ENCODE measurements around the gene DCC. TPM values are rescaled to one million over a fixed set of nuclear protein-coding genes. Genes with fewer than 3 reads are reported as not detected.

Gene DCC
- total and polyA plus RNA-seq, 9 of the 15 experiments (the other 6 are each of a cell fraction or from before 2014, with no cell fraction given): not detected

DNA sequence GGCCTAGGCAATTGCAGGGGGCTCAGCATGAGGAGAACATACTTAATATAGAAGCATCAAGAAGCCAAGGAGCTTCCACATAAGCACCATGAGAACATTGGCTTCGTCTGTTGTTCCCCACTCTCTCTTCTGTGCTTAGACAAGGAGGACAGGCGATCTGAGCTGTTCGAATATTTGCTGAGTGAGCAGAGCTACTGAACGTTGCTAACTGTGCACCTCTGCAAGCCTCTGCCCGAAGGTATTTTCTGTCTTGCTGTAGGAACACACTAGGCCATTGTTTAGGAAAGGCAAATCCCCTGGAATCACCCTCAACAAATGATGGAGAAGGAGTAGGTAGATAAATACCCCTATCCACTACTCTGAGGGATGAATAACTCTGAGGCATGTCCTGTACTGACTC is 813.8 kb downstream of the DCC start:
- H3K4me3 ChIP-seq: no peak overlapping the region
- intact Hi-C loops (cut with micrococcal nuclease) (no loop called here), in situ Hi-C loops (cut with MboI) (no loop called here)
- no peaks in the 10 kb centered on the region for H3K9me3 ChIP-seq (replicated peaks; ENCODE audit: control insufficient read depth, insufficient read depth, low read depth, low read length)
- BruUV-seq (replicated peaks): no TSS peak
- H3K4me1 ChIP-seq (replicated peaks in 1 of 2; ENCODE audit: control insufficient read depth in 2 of 2, insufficient read depth in 2 of 2, low read length in 2 of 2): no peaks in the 10 kb centered on the region
- ATAC-seq: no peak
- ChIA-PET CTCF (ENCODE audit: low intra/inter-chr PET ratio) (no interaction called here), POLR2A (no interaction called here)
- FAIRE-seq: no peak
- no peak for DNase-seq (ENCODE audit: extremely low read depth in 1 of 4, low spot score in 3 of 4)
- no peak overlapping the region for H3K27ac ChIP-seq (ENCODE audit: extremely low read depth, low read depth, low read length)
- H3K27me3 ChIP-seq (ENCODE audit: control insufficient read depth in 2 of 2, insufficient read depth in 2 of 2, low read length in 2 of 2): no peaks in the 10 kb centered on the region
- H3K4me2 ChIP-seq (ENCODE audit: insufficient read depth, low read length): no peak overlapping the region
- H3K9ac ChIP-seq (ENCODE audit: insufficient read depth in 1 of 2, low read depth in 2 of 2, low read length in 2 of 2): no peak overlapping the region
- whole genome bisulfite sequencing (ENCODE audit: insufficient coverage, low coverage, missing lambda C conversion rate): 0% methylated on average over 5 of the region's 5 CpGs
- H2AFZ ChIP-seq (ENCODE audit: low read depth, low read length): no peak overlapping the region
- no peaks in the 10 kb centered on the region for H4K20me1 ChIP-seq (replicated peaks; ENCODE audit: control insufficient read depth, insufficient read depth, low read length)
- no peaks in the 10 kb centered on the region for H3K79me2 ChIP-seq (ENCODE audit: control insufficient read depth, insufficient read depth, low read length)
- H3K9me1 ChIP-seq (ENCODE audit: control insufficient read depth, insufficient read depth, low read length): no peaks in the 10 kb centered on the region
- TF ChIP-seq GATAD2B (IDR thresholded peaks at IDR 0.05; ENCODE audit: borderline replicate concordance) (no peak), NR1H2 (CRISPR knock-in tag; IDR thresholded peaks at IDR 0.05) (no peak), ZC3H4 (CRISPR knock-in tag; IDR thresholded peaks at IDR 0.05; ENCODE audit: borderline replicate concordance) (no peak), ZNF77 (CRISPR knock-in tag; IDR thresholded peaks at IDR 0.05) (no peak)
- no peaks in the 10 kb centered on the region for H3K36me3 ChIP-seq (ENCODE audit: control insufficient read depth, insufficient read depth, low read length)

DNA sequence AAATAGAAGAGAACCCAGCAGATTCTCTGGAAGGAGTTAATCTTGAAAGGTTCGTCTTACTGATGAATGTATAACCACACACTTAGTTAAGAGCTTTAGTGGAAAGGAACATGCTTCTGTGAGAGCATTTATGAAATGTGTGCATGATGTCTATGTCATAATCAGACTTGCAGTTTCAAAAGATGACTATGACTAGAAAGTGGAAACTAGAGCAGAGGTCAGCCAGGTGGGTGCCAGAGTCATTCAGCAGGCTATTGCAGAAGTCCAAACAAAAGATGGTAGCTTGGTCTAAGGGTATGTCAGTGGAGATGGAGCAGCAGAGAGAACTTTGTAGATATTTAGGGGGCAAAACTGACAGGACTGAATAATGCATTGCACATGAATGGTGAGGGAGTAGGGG is 825.8 kb downstream of the DCC start:
- Histone ChIP-seq H3K27me3 (ENCODE audit: control insufficient read depth in 2 of 2, insufficient read depth in 2 of 2, low read length in 2 of 2) (no peaks in the 10 kb centered on the region), H3K4me1 (replicated peaks in 1 of 2; ENCODE audit: control insufficient read depth in 2 of 2, insufficient read depth in 2 of 2, low read length in 2 of 2) (no peaks in the 10 kb centered on the region), H3K9me1 (ENCODE audit: control insufficient read depth, insufficient read depth, low read length) (no peaks in the 10 kb centered on the region), H3K4me2 (ENCODE audit: insufficient read depth, low read length) (no peak overlapping the region), H3K36me3 (ENCODE audit: control insufficient read depth, insufficient read depth, low read length) (no peaks in the 10 kb centered on the region), H3K4me3 (no peak overlapping the region), H2AFZ (ENCODE audit: low read depth, low read length) (no peak overlapping the region), H4K20me1 (replicated peaks; ENCODE audit: control insufficient read depth, insufficient read depth, low read length) (no peaks in the 10 kb centered on the region), H3K79me2 (ENCODE audit: control insufficient read depth, insufficient read depth, low read length) (no peaks in the 10 kb centered on the region), H3K9ac (ENCODE audit: insufficient read depth in 1 of 2, low read depth in 2 of 2, low read length in 2 of 2) (no peak overlapping the region), H3K9me3 (replicated peaks; ENCODE audit: control insufficient read depth, insufficient read depth, low read depth, low read length) (no peaks in the 10 kb centered on the region), H3K27ac (ENCODE audit: extremely low read depth, low read depth, low read length) (no peak overlapping the region)
- 0% methylated on average over 1 of the region's 1 CpG for WGBS (ENCODE audit: insufficient coverage, low coverage, missing lambda C conversion rate)
- no peak for FAIRE-seq
- intact Hi-C loops (cut with micrococcal nuclease): no loop called here
- BruUV-seq (replicated peaks): no TSS peak
- TF ChIP-seq GATA2 (CRISPR knock-in tag; IDR thresholded peaks at IDR 0.05): no peak
- TF ChIP-seq XRCC5 (IDR thresholded peaks at IDR 0.05; ENCODE audit: low read depth, low read length): no peak
- no peak for TF ChIP-seq PHF21A (IDR thresholded peaks at IDR 0.05; ENCODE audit: borderline replicate concordance, low read depth)
- TF ChIP-seq ZNF76 (CRISPR knock-in tag; IDR thresholded peaks at IDR 0.05; ENCODE audit: borderline replicate concordance): no peak
- TF ChIP-seq HSF4 (CRISPR knock-in tag; IDR thresholded peaks at IDR 0.05; ENCODE audit: borderline replicate concordance): no peak
- TF ChIP-seq ZNF140 (CRISPR knock-in tag; IDR thresholded peaks at IDR 0.05): no peak
- TF ChIP-seq HNRNPLL (IDR thresholded peaks at IDR 0.05; ENCODE audit: low read depth, low read length, poor library complexity, severe bottlenecking): no peak
- no peak for TF ChIP-seq EP400 (IDR thresholded peaks at IDR 0.05)
- TF ChIP-seq, protein P1, sequence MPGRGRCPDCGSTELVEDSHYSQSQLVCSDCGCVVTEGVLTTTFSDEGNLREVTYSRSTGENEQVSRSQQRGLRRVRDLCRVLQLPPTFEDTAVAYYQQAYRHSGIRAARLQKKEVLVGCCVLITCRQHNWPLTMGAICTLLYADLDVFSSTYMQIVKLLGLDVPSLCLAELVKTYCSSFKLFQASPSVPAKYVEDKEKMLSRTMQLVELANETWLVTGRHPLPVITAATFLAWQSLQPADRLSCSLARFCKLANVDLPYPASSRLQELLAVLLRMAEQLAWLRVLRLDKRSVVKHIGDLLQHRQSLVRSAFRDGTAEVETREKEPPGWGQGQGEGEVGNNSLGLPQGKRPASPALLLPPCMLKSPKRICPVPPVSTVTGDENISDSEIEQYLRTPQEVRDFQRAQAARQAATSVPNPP (IDR thresholded peaks at IDR 0.05; ENCODE audit: borderline replicate concordance, insufficient read depth, insufficient read length): no peak
- ChIA-PET CTCF (ENCODE audit: low intra/inter-chr PET ratio) (no interaction called here), POLR2A (no interaction called here)
- no peak for ATAC-seq
- no peak for DNase-seq (ENCODE audit: extremely low read depth in 1 of 4, low spot score in 3 of 4)
- in situ Hi-C loops (cut with MboI): no loop called here

Data from K562 (cell line).